GM06990 (cell line): ENCODE measurements around the gene BPIFA2.
"Not testable (repeated sequence)": the region's sequence is repeated elsewhere in the genome, so short reads cannot be mapped to it uniquely, and the experiment has no call there.

Experiments used
- DNase-seq: peaks from one replicate; pipeline ENCODE4 v3.0.0-alpha.2; 2011; ENCODE audit not compliant: insufficient read length; ENCODE audit errors: extremely low read depth
- H3K27me3 ChIP-seq: replicated peaks from 2 replicates; pipeline ENCODE4 v1.6.0; 2011; ENCODE audit warnings: low read length; ENCODE audit not compliant: control insufficient read depth, insufficient read depth
- H3K36me3 ChIP-seq: 2 replicates; pipeline ENCODE4 v1.5.1; 2011; ENCODE audit warnings: low read length; ENCODE audit not compliant: control insufficient read depth, insufficient read depth
- H3K4me3 ChIP-seq: replicated peaks from 2 replicates; pipeline ENCODE4 v1.5.1; 2011; ENCODE audit warnings: low read depth, mild to moderate bottlenecking, control low read depth, low read length
- CTCF ChIP-seq: IDR thresholded peaks from 2 replicates; pipeline ENCODE4 v1.5.1; 2011; ENCODE audit warnings: low read length, control low read depth, mild to moderate bottlenecking, inconsistent platforms; ENCODE audit not compliant: insufficient read depth, poor library complexity, severe bottlenecking

Gene BPIFA2

GRCh38 chr20:33167859-33168258, at the start of gene BPIFA2:
Gene BPIFA2, plus strand, starts transcription at chr20:33168159. Its CDS starts 987 bp downstream, at chr20:33169146.
- H3K4me3 ChIP-seq, result no peak within 1 kb of the TSS
- no peak for TF ChIP-seq CTCF
- no peaks in the 10 kb centered on the region; the same call in none of the 2 replicates for H3K27me3 ChIP-seq
- DNase-seq, result no peak
- H3K36me3 ChIP-seq, result no peaks in the 10 kb centered on the region

DNA sequence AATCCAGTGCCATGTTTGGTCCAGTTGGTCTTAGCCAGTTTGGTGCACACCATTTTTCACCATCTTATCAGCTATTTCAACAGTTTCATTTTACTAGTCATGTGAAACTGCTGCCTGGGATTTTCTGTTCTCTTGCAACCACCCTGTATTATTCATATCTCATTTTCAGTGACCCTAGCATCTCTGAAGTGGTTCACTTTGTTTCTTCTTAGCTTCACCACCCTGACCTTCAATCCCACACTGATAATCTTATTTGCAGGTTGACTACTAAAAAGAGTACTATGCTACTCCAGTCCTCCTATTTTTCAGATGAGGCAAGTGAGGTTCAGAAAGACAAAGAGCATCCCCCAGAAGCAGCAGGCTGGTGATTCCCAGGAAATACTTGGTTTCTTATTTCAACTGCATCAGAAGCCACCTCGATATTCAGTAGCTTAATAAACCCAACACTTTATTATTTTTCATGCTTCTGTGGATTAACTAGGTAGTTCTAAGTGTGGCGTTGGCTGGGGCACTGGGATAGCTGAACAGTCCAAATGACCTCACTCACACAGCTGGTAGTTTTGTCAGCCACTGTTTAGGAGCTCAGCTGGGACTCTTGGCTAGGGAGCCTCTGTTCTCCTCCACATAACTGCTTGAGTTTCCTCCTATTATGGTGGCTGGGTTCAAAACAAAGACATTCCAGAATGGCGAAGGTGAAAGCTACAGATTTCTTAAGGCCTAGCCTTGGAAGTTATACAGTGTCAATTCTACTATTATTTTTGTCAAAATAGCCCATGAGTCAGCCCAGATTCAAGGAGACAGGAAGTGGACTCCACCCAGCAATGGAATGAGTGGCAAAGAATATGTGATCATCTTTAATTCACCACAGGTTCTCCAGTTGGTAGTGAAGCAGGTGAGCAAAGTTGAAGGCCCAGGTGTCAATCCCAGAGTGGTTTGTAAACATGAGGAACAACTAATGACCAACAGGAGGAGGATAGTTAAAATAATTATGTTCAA, 47.9 kb upstream of the BPIFA2 start:
- no peaks in the 10 kb centered on the region; the same call in 1 of the 2 replicates for H3K27me3 ChIP-seq
- no peak for TF ChIP-seq CTCF
- DNase-seq, result peak; percentile 22
- H3K4me3 ChIP-seq, result no peak overlapping the region
- H3K36me3 ChIP-seq, result no peaks in the 10 kb centered on the region

DNA sequence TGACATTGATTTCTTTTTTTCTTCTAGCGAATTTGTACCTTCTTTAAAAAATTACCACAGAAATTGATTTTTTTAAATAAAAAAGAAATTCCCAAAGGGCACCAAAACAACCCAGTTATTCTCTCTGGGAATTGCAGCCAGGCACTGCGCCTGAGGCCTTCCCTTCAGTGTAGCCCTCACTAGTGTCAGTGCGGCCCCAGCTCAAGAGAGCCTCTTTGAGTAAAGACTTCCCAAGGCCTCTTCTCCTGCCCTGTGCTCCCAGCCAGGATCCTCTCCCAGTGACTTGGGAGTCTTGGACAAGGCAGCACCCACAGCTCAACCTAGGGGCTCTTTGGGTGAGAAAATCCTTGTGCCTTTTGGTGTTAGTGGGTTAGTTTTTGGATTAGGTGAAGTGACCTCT, 47.0 kb upstream of the BPIFA2 start:
- H3K27me3 ChIP-seq, result no peaks in the 10 kb centered on the region; the same call in 1 of the 2 replicates
- TF ChIP-seq CTCF, result no peak
- DNase-seq, result no peak
- no peak overlapping the region for H3K4me3 ChIP-seq
- no peaks in the 10 kb centered on the region for H3K36me3 ChIP-seq

- not testable (repeated sequence) for DNase-seq, H3K4me3 ChIP-seq, H3K36me3 ChIP-seq, H3K27me3 ChIP-seq
These were observed 45.7 kb upstream of the BPIFA2 start for GRCh38 chr20:33122297-33122696.

DNA sequence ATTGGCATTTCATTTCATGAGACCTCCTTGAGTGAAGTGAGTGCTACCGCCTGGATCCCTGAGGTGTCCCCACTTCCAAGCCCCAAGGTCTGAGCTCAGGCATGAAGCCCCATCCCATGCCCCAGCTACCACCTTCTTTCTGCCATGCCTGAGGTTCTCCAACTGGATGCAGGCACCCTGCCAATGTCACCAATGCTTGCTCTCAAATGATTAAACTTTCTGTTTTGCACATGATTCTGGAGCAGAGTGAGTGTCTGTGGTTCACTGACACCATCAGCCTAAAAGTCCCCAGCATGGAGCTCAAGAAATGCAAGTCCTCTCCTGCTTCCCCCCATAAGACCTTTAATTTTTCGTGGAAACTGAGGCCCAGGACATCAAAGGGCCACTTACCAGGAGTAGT, 43.7 kb upstream of the BPIFA2 start:
- no peak for DNase-seq
- no peak overlapping the region for H3K4me3 ChIP-seq
- no peak for TF ChIP-seq CTCF
- no peaks in the 10 kb centered on the region; the same call in 1 of the 2 replicates for H3K27me3 ChIP-seq
- no peaks in the 10 kb centered on the region for H3K36me3 ChIP-seq

DNA sequence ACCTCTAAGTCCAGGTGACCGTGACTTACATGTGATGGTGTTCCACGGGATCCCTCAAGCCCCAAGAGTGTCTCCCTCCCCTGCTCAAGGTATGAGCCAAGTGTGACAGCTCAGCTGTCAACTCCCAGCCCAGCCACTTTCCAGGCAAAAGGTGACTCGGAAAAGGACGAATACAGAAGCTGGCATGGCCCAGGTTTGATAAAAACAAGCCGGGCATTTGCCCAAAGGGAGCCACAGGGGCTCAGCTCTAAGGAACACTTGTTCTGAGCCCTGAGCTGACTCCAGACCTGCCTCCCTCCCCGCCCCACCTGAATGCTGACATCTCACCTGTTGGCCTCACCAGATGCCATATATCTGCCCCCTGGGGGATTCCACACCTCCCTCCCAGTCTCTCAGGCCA, 43.0 kb upstream of the BPIFA2 start:
- no peaks in the 10 kb centered on the region for H3K36me3 ChIP-seq
- no peak overlapping the region for H3K4me3 ChIP-seq
- TF ChIP-seq CTCF, result no peak
- no peaks in the 10 kb centered on the region; the same call in 1 of the 2 replicates for H3K27me3 ChIP-seq
- DNase-seq, result no peak
